Tibial nerve (tissue), 4 donors: ENCODE measurements around the gene IL17A. TPM values are rescaled to one million over a fixed set of nuclear protein-coding genes. Genes with fewer than 3 reads are reported as not detected.

Experiments
- DNase-seq, 2 donors: peaks; one replicate each; pipeline ENCODE4 v3.0.0-alpha.2; 2019; ENCODE audit warnings: low spot score in 2 of 2
- H3K27ac ChIP-seq, 4 donors: fragments of 200-600 bp; sonication (generic) in 3 of 4; one replicate each; pipeline ENCODE4 v1.5.1; 2017 to 2019; ENCODE audit warnings: mild to moderate bottlenecking in 1 of 4
- H3K27me3 ChIP-seq, 2 donors: fragments of 200-600 bp; sonication (generic) in 1 of 2; one replicate each; pipeline versions ENCODE4 v1.5.1 to v1.6.0; 2017 to 2019
- H3K36me3 ChIP-seq, 3 donors: fragments of 200-600 bp; sonication (generic); one replicate each; pipeline ENCODE4 v1.5.1; 2018 to 2019
- H3K4me1 ChIP-seq, 4 donors: fragments of 200-600 bp; sonication (generic) in 3 of 4; one replicate each; pipeline ENCODE4 v1.5.1; 2017 to 2019
- H3K4me3 ChIP-seq, 4 donors: fragments of 200-600 bp; sonication (generic) in 3 of 4; one replicate each; pipeline ENCODE4 v1.5.1; 2017 to 2019; ENCODE audit warnings: mild to moderate bottlenecking in 1 of 4, moderate library complexity in 1 of 4
- H3K9me3 ChIP-seq, 4 donors: fragments of 200-600 bp; sonication (generic) in 3 of 4; one replicate each; pipeline ENCODE4 v1.5.1; 2017 to 2019
- CTCF ChIP-seq, 5 experiments: fragments of 200-600 bp in 3 of 5; fragments of 450-650 bp in 2 of 5; sonication (generic) in 3 of 5; IDR thresholded peaks; one replicate each; pipeline ENCODE4 v1.5.1; 2016 to 2019; ENCODE audit warnings: antibody characterized with exemption in 5 of 5, mild to moderate bottlenecking in 3 of 5, moderate library complexity in 2 of 5
- EP300 ChIP-seq, 2 donors: sonication (generic); formaldehyde crosslinking; IDR thresholded peaks; one replicate each; pipeline ENCODE4 v1.6.1; 2017; ENCODE audit warnings: antibody characterized with exemption in 2 of 2, mild to moderate bottlenecking in 1 of 2
- POLR2A ChIP-seq, 2 donors: fragments of 450-650 bp; IDR thresholded peaks; one replicate each; pipeline ENCODE4 v1.6.1; 2017; ENCODE audit warnings: antibody characterized with exemption in 2 of 2, mild to moderate bottlenecking in 2 of 2, moderate library complexity in 2 of 2
- WGBS, 2 donors: methylation state at CpG; one replicate each; pipeline ENCODE4 v1.1.5; 2018; 5-methylcytosine and 5-hydroxymethylcytosine counted together
- total RNA-seq, 4 donors: library from RNA; depleted of rRNA; stranded (reverse); fragments of >200 nt; gene quantifications; one replicate each; pipeline ENCODE4 v1.1.0, GENCODE V29; 2016

IL17A gene
- total RNA-seq, 4 donors from 2014 or later: not detected

- no peak for DNase-seq
- Histone ChIP-seq H3K4me3 (no peak overlapping the region), H3K4me1 (peaks cover 0 to 20% (median 0%) of the 10 kb centered on the region in 4 donors), H3K27ac (no peak overlapping the region), H3K9me3 (no peaks in the 10 kb centered on the region), H3K27me3 (no peaks in the 10 kb centered on the region), H3K36me3 (no peaks in the 10 kb centered on the region)
- TF ChIP-seq CTCF (IDR thresholded peaks at IDR 0.05) (no peak), POLR2A (IDR thresholded peaks at IDR 0.05) (no peak), EP300 (IDR thresholded peaks at IDR 0.05) (no peak)
These were observed 34.1 kb upstream of the IL17A start for GRCh38 chr6:52152070-52152423.

- 40 to 42% methylated on average over 7 of the region's 7 CpGs for WGBS, 2 donors
- no peaks in the 10 kb centered on the region for H3K27me3 ChIP-seq
- H3K27ac ChIP-seq: no peak overlapping the region
- H3K4me1 ChIP-seq: peaks cover 0 to 20% (median 0%) of the 10 kb centered on the region in 4 donors
- no peak overlapping the region for H3K4me3 ChIP-seq
- no peak for DNase-seq
- H3K36me3 ChIP-seq: no peaks in the 10 kb centered on the region
- TF ChIP-seq CTCF (IDR thresholded peaks at IDR 0.05) (no peak), POLR2A (IDR thresholded peaks at IDR 0.05) (no peak), EP300 (IDR thresholded peaks at IDR 0.05) (no peak)
- no peaks in the 10 kb centered on the region for H3K9me3 ChIP-seq
These were observed 33.4 kb upstream of the IL17A start for GRCh38 chr6:52152711-52153160.

GRCh38 chr6:52154381-52154780 lies 31.8 kb upstream of the IL17A start:
- Histone ChIP-seq H3K27ac (peak overlapping the region in 1 of 4 donors; percentile 15), H3K4me1 (peaks cover 0 to 20% (median 0%) of the 10 kb centered on the region in 4 donors), H3K4me3 (no peak overlapping the region), H3K36me3 (no peaks in the 10 kb centered on the region), H3K9me3 (no peaks in the 10 kb centered on the region), H3K27me3 (no peaks in the 10 kb centered on the region)
- DNase-seq: no peak
- TF ChIP-seq POLR2A (IDR thresholded peaks at IDR 0.05) (no peak), EP300 (IDR thresholded peaks at IDR 0.05) (no peak), CTCF (IDR thresholded peaks at IDR 0.05) (no peak)
- WGBS, 2 donors: 49 to 58% methylated on average over 3 of the region's 3 CpGs

GRCh38 chr6:52155791-52156576 lies 30.2 kb upstream of the IL17A start:
- peak overlapping the region in 2 of 4 donors; percentile 6 to 8 for H3K27ac ChIP-seq
- TF ChIP-seq EP300 (IDR thresholded peaks at IDR 0.05) (no peak), POLR2A (IDR thresholded peaks at IDR 0.05) (no peak), CTCF (IDR thresholded peaks at IDR 0.05) (no peak)
- no peak overlapping the region for H3K4me3 ChIP-seq
- no peaks in the 10 kb centered on the region for H3K27me3 ChIP-seq
- peaks cover 0 to 20% (median 0%) of the 10 kb centered on the region in 4 donors for H3K4me1 ChIP-seq
- no peak for DNase-seq
- no peaks in the 10 kb centered on the region for H3K9me3 ChIP-seq
- no peaks in the 10 kb centered on the region for H3K36me3 ChIP-seq
- 53 to 56% methylated on average over 7 of the region's 7 CpGs for WGBS, 2 donors

- H3K4me3 ChIP-seq: no peak overlapping the region
- no peak for DNase-seq
- no peaks in the 10 kb centered on the region for H3K27me3 ChIP-seq
- WGBS, 2 donors: 57 to 59% methylated on average over 7 of the region's 7 CpGs
- peaks cover 0 to 20% (median 0%) of the 10 kb centered on the region in 4 donors for H3K4me1 ChIP-seq
- H3K9me3 ChIP-seq: no peaks in the 10 kb centered on the region
- no peaks in the 10 kb centered on the region for H3K36me3 ChIP-seq
- TF ChIP-seq POLR2A (IDR thresholded peaks at IDR 0.05) (no peak), CTCF (IDR thresholded peaks at IDR 0.05) (no peak), EP300 (IDR thresholded peaks at IDR 0.05) (no peak)
- no peak overlapping the region for H3K27ac ChIP-seq
These were observed 28.8 kb upstream of the IL17A start for GRCh38 chr6:52157301-52157941.
